ENCODE measurements around the gene PTPDC1.
"Not testable (repeated sequence)": the region's sequence is repeated elsewhere in the genome, so short reads cannot be mapped to it uniquely, and the experiment has no call there.

Gene PTPDC1

DNA sequence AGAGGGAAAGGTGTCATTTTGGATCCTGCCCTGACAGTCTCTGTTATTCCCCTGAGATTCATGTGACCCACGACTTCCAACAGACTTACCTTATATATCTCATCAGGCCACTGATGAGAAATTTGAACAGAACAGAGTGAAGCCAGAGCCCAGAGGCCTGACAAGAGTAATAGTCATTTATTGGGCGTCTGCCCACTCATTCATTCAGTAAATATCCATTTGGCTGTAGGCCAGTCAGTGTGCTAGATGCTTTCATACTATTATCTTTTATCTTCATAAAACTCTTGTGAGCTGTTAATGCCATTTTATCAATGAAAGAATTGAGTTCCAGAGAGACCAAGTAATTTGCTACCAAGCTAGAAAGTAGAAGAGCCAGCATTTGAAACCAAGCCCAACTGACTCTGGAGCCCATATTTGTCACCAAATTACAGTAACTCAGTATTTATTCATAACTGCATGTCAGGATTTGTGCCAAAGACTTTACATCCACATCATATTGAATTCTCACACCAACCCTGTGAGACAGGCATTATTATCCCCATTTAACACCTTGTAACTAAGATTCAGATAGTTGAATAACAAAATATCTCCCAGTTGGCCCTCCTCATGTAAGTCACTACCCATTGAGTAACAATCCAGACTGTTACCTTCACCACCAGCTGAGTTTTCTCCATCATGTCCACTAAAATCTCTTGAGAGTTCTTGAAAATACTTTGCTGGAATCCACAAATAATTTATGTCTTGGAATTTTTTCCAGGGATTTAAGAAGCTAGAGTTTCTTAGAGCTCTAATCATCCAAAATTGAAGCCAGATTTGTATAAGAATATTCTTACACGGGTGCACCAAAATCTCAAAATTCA, 2.5 kb downstream of the PTPDC1 start:
- in situ Hi-C loops (cut with MboI; ENCODE audit: low sequenced_read_pairs): no loop called here

DNA sequence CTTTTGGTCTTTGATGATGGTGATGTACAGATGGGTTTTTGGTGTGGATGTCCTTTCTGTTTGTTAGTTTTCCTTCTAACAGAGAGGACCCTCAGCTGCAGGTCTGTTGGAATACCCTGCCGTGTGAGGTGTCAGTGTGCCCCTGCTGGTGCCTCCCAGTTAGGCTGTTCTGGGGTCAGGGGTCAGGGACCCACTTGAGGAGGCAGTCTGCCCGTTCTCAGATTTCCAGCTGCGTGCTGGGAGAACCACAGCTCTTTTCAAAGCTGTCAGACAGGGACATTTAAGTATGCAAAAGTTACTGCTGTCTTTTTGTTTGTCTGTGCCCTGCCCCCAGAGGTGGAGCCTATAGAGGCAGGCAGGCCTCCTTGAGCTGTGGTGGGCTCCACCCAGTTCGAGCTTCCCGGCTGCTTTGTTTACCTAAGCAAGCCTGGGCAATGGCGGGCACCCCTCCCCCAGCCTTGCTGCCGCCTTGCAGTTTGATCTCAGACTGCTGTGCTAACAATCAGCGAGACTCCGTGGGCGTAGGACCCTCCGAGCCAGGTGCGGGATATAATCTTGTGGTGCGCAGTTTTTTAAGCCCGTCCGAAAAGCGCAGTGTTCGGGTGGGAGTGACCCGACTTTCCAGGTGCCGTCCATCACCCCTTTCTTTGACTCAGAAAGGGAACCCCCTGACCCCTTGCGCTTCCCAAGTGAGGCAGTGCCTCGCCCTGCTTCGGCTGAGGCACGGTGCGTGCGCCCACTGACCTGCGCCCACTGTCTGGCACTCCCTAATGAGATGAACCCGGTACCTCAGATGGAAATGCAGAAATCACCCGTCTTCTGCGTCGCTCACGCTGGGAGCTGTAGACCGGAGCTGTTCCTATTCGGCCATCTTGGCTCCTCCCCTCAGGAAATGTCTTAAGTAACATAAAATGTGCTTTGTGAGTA, 10.2 kb downstream of the PTPDC1 start:
- in situ Hi-C loops (cut with MboI; ENCODE audit: low sequenced_read_pairs): not testable (repeated sequence)

DNA sequence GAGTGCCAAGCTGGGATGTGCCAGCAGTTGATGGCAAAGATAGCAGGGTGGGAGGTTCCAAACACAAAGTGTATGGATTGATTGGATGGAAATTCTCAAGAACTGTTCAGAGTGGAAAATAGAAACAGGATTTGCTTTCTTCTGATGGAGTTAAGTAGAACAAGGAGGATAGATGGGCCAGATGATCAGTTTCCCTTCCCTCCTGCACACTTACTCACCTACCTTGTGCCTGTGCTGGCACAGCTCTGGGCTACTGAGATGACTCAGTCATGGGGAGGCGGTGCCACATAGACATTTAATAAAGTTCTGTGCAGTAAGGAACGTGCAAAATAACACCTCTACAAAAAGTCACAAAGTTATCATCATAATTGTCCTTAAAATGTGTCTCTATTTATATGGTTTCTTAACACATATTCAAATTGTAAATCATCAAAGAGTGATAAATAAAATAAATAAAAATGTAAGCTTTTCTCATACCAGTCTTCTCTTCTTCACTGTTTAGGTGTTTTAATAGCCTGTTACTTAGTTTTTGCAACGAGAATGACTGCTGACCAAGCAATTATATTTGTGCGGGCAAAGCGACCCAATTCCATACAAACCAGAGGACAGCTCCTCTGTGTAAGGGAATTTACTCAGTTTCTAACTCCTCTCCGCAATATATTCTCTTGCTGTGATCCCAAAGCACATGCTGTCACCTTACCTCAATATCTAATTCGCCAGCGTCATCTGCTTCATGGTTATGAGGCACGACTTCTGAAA, 12.7 kb downstream of the PTPDC1 start:
- in situ Hi-C loops (cut with MboI; ENCODE audit: low sequenced_read_pairs): no loop called here

DNA sequence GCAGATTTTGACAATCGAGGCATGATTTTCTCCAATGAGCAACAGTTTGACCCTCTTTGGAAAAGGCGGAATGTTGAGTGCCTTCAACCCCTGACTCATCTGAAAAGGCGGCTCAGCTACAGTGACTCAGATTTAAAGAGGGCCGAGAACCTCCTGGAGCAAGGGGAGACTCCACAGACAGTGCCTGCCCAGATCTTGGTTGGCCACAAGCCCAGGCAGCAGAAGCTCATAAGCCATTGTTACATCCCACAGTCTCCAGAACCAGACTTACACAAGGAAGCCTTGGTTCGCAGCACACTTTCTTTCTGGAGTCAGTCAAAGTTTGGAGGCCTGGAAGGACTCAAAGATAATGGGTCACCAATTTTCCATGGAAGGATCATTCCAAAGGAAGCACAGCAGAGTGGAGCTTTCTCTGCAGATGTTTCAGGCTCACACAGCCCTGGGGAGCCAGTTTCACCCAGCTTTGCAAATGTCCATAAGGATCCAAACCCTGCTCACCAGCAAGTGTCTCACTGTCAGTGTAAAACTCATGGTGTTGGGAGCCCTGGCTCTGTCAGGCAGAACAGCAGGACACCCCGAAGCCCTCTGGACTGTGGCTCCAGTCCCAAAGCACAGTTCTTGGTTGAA, 13.6 kb downstream of the PTPDC1 start:
- in situ Hi-C loops (cut with MboI; ENCODE audit: low sequenced_read_pairs): no loop called here

DNA sequence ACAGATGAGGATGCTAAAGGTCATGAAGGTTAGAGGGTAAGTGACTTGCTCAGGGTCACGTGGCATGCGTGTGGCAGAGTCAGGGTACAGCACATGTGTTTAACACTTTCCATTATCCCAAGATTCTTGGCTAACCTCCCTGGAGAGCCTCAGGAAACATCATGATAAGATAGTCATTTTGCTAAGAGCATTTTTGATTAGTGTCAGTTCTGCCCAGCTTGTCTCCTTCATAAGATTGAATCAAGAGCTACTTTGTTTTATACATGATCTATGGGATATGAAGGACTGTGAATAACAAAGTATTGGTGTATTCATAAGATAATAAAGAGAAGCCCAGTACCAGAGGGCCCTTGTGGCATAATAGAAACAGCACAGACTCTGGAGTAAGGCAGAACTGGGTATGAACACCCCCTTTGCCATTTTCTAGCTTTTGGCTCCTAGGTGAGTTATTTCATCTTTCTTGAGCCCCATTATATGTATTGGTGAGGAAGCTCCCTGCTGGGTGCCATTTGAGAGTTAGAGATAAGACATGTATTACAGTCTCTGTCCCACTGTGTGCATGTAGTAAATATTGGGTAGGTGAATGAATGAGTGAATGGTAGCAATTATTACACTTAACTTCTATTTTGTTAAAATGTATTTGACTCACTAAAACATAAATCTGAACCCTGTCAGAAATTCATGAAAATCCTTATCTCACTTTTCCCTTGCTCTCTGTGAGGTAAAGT, 16.1 kb downstream of the PTPDC1 start:
- in situ Hi-C loops (cut with MboI; ENCODE audit: low sequenced_read_pairs): no loop called here

DNA sequence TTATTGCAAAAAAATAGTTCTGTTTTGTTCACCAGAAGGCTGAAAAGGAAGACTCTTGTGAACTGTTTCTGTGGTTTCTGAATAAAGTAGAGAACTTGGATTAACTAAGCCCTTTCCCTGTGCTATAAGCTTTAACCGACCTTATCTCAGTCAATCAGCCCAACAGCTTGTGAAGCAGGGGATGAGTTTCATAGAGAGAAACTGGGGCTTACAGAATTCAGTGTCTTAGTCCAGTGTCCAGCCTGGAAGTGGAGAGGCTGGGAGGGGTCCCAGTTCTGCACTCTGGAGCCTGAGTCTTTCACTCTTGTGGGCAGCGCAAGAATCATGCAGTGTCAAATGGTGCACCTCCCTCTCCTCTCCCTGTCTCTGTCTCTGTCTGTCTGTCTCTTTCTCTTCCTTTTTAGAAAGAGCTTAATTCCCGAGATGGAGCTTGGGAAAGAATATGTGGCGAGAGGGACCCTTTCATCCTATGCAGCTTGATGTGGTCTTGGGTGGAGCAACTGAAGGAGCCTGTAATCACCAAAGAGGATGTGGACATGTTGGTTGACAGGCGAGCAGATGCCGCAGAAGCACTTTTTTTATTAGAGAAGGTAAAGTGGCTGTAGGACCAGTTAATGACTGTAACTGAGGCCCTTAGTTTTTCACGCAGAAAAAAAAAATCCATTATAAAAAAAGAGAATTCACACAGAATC, 17.0 kb downstream of the PTPDC1 start:
- in situ Hi-C loops (cut with MboI; ENCODE audit: low sequenced_read_pairs): no loop called here

DNA sequence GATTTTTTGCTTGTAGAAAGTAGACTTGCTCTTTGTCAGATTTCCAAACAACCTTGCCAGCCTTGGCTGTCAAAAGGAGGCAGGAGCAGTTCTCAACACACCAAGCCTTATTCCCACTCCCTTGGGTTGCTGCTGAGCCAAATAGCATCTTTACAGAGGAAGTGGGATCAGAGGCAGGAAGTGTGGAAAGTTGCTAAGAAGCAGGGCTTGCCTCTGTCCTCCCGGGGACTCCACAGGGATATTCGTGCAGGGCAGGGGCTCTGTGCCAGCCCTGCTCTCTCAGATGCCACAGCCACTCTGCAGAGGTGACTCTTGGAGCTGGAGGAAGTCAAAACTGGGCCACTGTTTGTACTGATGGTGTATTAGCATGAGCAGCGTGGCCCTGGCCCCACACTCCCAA, 24.3 kb downstream of the PTPDC1 start:
- in situ Hi-C loops (cut with MboI; ENCODE audit: low sequenced_read_pairs): no loop called here

DNA sequence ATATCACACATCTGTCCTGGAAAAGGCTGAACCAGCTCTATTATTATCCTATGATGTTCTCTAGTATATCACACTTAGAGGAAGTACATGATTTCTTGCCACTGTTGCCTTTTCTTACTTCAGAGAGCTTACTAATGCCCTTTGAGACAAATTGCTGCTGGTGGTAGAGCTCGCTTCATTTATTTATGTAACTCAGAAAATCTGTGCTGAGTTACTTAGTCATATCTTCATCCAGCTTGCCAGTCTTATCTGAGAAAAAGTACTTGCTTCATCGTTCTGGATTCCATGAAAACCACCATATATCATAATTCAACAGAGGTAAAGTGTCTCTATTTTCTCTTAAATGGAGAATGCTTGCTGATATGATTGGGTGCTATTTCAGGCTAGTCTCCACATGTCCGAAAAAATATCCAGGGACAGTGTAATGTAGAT, 26.6 kb downstream of the PTPDC1 start:
- in situ Hi-C loops (cut with MboI; ENCODE audit: low sequenced_read_pairs): no loop called here

DNA sequence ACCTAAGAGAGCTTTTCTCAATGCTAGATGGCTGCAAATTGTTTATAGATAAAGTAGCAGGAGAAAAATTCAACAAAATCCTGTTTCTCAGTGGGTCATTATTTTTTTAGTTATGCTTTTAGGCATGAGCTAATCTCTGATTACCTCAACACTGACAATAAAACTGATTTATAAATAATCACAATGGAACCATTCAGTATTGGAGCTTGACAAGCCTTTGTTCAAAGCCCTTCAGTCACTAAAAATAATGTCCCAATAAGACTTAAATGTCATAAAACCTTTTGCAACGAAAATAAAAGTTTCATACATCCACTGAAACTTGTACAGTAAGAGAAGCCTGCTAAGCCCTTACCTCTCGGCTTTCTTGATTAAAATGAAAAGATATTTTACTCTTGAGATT, 27.2 kb downstream of the PTPDC1 start:
- in situ Hi-C loops (cut with MboI; ENCODE audit: low sequenced_read_pairs): no loop called here

DNA sequence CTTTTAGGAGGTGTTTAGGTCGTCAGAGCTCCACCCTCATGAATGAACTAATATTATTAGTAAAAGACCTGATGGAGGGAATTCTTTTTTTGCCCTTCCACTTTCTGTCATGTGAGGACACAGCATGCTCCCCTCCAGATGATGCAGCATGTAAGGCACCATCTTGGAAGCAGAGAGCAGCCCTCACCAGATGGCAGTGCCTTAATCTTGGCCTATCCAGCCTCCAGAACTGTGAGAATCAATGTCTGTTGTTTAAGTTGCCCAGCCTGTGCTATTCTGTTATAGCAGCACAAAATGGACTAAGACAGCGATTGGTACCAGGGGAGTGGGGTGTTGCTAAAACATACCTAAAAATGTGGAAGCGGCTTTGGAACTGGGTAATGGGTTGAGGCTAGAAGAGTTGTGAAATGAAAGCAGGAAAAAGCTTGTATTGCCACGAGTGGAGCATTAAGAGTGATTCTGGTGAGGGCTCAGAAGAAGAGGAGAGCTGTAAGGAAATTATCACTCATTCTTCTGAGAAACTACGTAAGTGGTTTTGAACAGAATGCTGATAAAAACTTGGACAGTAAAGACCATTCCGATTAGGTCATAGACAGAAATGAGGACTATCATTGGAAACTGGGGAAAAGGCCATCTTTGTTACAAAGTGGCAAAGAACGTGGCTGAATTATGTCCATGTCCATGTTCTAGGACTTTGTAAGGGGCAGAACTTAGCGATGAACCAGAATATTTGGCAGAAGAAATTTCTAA, 28.6 kb downstream of the PTPDC1 start:
- in situ Hi-C loops (cut with MboI; ENCODE audit: low sequenced_read_pairs): no loop called here

DNA sequence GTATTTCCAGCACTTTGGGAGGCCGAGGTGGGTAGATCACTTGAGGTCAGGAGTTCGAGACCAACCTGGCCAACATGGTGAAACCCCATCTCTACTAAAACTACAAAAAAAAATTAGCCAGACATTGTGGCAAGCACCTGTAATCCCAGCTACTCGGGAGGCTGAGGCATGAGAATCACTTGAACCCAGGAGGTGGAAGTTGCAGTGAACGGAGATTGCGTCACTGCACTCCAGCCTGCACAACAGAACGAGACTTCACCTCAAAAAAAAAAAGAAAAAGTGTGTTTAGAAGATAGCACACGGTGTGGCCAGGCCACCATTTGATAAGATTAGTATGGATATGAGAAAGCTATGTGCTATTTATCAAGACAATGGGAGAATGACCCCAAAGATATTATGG, 35.8 kb downstream of the PTPDC1 start:
- in situ Hi-C loops (cut with MboI; ENCODE audit: low sequenced_read_pairs): not testable (repeated sequence)

DNA sequence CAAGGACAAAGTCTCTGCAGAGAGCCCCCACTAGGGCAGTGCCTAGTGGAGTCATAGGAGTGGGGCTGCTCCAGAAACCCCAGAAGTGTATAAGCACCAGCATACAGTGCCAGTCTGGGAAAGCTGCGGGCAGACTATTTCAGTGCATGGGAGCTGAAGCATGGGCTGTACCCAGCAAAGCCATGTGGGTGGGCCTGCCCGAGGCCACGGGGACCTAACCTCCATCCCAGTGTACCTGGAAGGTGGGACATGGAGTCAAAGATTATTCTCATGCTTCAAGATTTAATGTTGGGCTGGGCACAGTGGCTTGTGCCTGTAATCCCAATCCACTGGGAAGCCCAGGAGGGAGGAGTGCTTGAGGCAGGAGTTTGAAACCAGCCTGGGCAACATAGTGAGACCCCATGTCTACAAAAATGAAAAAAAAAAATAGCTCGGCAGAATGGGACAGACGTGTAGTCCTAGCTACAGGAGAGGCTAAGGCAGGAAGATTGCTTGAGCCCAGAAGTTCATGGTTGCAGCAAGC, 36.7 kb downstream of the PTPDC1 start:
- in situ Hi-C loops (cut with MboI; ENCODE audit: low sequenced_read_pairs): no loop called here

DNA sequence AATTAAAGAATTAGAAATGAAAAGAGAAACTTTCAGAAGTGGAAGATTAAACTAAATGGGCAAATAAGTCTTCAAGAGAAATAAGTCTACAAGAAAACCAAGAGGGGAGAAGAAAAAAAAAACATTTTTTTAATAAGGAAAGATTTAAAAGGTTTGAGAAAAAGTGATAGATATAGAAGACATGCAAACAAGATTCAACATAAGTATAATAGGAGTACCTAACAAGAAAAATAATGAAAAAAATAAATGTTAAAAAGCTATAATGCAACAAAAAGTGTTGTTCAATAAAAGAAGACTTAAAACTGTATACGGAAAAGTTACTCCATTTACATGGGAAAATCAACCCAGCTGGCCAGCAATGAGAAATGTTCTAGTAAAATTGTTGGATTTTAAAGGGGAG, 42.6 kb downstream of the PTPDC1 start:
- in situ Hi-C loops (cut with MboI; ENCODE audit: low sequenced_read_pairs): no loop called here

DNA sequence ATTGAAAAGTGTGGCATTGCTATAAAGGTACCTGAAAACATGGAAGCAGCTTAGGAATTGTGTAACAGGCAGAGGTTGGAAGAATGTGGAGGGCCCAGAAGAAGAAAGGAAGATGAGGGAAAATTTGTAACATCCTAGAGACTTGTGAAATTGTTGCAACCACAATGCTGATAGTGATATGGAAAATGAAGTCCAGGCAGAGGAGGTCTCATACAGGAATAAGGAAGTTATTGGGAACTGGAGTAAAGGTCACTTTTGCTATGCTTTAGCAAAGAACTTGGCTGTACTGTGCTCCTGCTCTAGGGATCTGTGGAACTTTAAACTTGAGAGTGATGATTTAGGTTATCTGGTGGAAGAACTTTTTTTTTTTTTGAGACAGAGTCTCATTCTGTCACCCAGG, 43.5 kb downstream of the PTPDC1 start:
- in situ Hi-C loops (cut with MboI; ENCODE audit: low sequenced_read_pairs): no loop called here

DNA sequence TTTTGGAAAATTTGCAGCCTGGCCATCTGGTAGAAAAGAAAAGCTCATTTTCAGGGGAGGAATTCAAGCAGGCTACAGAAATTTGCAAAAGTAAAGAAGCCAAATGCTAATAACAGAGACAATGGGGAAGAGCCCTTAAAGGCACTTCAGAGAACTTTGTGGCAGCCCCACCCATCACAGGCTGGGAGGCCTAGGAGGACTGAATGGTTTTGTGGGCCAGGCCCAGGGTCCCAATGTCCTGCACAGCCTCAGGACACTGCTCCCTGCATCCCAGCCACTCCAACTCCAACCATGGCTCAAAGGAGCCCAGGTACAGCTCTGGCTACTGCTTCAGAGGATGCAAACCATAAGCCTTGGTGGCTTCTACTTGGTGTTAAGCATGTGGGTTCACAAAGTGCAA, 44.3 kb downstream of the PTPDC1 start:
- in situ Hi-C loops (cut with MboI; ENCODE audit: low sequenced_read_pairs): no loop called here

DNA sequence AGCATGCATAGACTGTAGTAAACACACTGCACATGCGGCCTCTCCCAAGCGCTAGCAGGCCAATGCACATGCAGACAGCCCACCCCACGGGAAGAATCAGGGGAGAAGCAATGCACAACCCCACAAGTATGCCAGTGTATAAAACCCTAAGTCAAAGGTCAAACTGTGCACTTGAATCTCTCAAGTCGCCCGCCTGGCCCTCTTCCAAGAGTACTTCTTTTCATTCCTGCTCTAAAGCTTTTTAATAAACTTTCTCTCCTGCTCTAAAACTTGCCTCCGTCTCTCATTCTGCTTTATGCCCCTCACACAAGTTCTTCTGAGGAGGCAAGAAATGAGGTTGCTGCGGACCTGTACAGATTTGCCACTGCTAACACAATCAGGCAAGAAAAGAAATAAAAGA, 50.4 kb downstream of the PTPDC1 start:
- in situ Hi-C loops (cut with MboI; ENCODE audit: low sequenced_read_pairs): no loop called here

DNA sequence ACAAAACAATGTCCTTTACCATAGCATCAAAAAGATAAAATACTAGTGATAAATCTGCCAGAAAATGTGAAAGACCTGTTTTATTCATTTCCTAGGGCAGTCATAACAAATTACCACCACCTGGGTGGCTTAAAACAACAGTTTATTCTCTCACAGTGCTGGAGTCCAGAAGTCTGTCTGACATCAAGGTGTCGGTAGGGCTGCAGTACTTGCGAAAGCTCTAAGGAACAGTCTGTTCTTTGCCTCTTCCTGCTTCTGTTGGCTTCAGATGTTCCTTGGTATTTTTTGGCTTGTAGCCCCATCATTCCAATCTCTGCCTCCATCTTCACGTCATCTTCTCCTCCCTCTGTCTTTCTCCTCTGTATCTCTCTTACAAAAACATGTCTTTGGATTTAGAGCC, 51.0 kb downstream of the PTPDC1 start:
- in situ Hi-C loops (cut with MboI; ENCODE audit: low sequenced_read_pairs): no loop called here

DNA sequence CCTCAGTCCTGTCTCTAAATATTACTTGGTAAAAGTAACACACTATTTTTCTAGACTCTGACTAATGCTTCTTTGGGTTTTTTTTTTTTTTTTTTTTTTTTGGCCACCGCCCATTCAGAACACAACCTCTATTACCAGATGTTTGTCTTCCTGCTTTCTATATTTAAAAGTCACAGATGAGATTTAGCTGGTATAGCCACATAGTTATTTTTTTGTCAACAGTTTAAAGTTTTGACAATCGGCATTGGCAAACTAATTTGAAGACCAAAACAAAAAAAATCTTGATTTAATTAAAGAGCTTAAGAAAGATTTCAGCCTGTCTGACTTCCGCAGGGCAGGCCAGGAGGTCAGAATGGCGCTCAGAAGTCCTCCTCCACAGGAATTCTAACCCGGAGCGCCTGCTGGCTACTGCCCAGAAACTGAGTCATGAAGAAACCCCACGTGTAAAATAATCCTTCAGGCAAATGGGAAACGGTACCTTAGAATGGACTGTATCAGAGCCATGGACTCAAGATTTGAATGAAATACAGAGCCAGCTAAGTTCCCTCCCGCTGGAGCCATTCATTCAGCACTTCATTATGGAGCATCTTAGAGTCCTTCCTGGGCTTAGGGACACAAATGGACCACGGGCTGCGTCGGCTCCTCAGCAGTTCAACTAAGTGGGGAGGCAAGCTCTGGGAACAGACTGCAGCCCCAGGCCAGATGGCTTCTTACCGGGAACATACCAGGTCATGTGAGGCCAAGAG, 55.6 kb downstream of the PTPDC1 start:
- in situ Hi-C loops (cut with MboI; ENCODE audit: low sequenced_read_pairs): no loop called here

Data from hTERT RPE-1 (cell line).